GM12872 (cell line): ENCODE results near the gene GDPD3.

Experiments
- CTCF ChIP-seq: IDR thresholded peaks from 3 replicates; pipeline ENCODE4 v1.5.1; 2011; ENCODE audit warnings: low read depth, mild to moderate bottlenecking, low read length, moderate library complexity; ENCODE audit not compliant: insufficient read depth

GDPD3 gene

DNA sequence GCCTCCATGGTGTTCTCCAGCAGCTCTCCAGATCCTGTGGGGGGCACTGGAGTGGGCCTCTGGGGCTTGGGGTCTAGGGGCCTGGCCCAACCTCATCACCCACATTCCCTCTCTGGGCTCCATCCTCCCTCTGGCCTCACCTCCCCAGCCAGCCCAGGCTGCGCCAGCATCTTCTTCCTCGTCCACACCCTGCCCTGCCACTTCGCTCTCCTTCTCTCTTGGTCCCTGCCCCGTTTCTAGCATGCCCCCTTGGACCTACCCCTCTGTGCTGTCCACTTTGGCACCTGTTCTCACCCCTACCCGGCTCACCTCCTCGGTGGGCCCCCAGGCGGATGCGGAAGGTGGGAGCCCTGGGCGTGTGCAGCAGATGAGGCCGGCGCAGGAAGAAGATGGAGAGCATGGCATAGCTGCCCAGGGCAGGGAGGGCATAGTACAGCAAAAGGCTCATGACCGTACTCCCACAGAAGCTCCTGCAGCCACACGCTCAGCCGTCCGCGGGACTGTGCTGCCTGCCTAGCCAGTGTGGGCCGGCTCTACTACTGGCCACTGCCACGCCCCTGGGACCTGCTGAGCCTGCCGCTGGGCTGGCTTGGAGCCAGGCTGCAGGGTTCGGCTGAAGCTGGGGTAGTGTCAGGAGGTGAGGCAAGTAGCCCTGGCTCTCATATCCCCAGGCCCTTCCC lies at the start of gene GDPD3:
Gene GDPD3 (minus strand): TSS at position 507 of the 680 bp plus-strand sequence. CDS start 59 bp downstream, at position 448.
- no peak for TF ChIP-seq CTCF

DNA sequence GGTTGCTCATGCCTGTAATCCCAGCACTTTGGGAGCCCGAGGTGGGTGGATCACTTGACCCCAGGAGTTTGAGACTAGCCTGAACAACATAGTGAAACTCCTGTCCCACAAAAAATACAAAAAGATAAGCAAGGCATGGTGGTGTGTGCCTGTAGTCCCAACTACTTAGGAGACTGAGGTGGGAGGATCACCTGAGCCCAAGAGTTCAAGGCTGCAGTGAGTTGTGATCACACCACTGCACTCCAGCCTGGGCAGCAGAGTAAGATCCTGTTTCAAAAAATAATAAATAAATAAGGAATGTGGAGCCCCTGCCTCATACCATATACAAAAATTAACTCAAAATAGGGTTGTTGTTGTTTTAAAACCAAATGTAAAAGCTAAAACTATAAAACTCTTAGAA lies 43.9 kb upstream of the GDPD3 start:
- no peak for TF ChIP-seq CTCF

DNA sequence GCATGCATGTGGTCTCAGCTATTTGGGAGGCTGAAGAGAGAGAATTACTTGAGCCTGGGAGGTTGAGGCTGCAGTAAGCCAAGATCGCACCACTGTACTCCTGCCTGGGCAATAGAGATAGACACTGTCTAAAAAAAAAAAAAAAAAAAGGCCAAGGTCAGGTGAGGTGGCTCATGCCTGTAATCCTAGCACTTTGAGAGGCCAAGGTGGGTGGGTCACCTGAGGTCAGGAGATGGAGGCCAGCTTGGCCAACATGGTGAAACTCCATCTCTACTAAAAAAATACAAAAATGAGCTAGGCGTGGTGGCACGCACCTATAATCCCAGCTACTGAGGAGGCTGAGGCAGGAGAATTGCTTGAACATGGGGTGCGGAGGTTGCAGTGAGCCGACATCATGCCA lies 41.9 kb upstream of the GDPD3 start:
- no peak for TF ChIP-seq CTCF

- no peak for TF ChIP-seq CTCF
Measured at GRCh38 chr16:30152517-30152916, 39.2 kb upstream of the GDPD3 start.

- no peak for TF ChIP-seq CTCF
Measured at GRCh38 chr16:30151091-30151490, 37.8 kb upstream of the GDPD3 start.

DNA sequence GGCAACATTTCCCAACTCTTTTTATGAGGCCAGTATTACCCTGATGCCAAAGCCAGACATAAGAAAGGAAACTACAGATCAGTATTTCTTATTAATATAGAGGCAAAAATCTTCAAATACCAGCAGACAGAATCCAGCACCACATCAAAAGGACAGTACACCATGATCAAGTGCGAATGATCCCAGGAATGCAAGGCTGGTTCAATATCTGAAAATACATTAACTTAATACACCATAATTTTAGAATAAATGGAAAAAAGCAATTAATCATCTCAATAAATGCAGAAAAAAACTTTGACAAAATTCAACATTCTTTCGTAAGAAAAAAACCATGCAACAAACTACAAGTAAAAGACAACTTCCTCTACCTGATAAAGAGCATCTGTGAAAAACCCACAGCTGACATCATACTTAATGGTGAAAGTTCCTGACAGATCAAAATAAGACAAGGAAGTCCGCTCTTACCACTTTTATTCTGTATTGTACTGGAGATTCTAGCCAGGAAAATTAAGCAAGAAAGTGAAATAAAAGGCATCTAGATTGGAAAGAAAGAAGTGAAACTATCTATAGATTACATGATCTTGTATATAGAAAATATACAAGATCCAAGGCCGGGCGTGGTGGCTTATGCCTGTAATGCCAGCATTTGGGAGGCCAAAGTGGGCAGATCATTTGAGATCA lies 36.1 kb upstream of the GDPD3 start:
- TF ChIP-seq CTCF = no peak

DNA sequence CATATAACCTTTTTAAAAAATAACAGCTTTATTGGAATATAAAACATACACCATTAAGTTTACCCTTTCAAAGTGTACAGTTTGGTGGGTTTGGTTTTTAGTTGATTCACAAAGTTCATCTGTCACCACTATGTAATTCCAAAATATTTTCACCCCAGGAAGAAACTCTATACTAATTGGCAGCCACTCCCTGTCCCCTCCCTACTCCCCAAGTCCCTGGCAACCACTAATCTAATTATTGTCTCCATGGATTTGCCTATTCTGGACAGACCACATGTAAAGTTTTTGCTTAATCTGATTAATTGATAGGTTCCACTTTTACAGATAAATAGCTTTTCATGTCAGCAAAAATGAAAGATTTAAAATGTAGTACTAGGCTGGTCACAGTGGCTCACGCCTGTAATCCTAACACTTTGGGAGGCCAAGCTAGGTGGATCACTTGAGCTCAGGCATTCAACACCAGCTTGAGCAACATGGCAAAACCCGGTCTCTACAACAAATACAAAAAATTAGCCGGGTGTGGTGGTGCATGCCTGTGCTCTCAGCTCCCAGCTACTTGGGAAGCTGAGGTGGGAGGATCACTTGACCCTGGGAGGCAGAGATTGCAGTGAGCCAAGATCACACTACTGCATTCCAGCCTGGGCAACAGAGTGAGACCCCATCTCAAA lies 34.6 kb upstream of the GDPD3 start:
- no peak for TF ChIP-seq CTCF
